GM18499 (cell line): ENCODE results near the gene MSL1.

Experiments
- ATAC-seq: cut with Tn5 transposase; IDR thresholded peaks from one replicate; pipeline ENCODE4 v1.9.1; 2021; ENCODE audit warnings: moderate number of reproducible peaks; ENCODE audit not compliant: insufficient read depth, unreplicated experiment

MSL1 gene

DNA sequence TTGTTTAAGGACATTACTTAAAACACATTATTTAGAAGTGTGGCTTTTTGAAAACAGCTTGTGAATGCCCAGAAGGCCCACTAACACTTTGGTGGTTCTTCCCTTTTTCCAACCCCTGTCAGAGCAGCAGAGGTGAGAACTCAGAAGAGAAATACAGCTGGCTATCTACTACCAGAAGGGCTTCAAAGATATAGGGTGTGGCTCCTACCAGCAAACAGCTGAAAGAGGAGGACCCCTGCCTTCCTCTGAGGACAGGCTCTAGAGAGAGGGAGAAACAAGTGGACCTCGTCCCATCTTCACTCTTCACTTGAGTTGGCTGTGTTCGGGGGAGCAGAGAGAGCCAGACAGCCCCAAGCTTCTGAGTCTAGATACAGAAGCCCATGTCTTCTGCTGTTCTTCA lies 48.6 kb downstream of the MSL1 start:
- ATAC-seq = no peak

DNA sequence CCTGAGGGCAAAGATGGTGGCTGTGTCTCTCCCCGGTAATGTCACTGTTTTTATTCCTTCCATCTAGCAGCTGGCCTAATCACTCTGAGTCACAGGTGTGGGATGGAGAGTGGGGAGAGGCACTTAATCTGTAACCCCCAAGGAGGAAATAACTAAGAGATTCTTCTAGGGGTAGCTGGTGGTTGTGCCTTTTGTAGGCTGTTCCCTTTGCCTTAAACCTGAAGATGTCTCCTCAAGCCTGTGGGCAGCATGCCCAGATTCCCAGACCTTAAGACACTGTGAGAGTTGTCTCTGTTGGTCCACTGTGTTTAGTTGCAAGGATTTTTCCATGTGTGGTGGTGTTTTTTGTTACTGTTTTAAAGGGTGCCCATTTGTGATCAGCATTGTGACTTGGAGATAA lies 50.0 kb downstream of the MSL1 start:
- ATAC-seq = no peak

DNA sequence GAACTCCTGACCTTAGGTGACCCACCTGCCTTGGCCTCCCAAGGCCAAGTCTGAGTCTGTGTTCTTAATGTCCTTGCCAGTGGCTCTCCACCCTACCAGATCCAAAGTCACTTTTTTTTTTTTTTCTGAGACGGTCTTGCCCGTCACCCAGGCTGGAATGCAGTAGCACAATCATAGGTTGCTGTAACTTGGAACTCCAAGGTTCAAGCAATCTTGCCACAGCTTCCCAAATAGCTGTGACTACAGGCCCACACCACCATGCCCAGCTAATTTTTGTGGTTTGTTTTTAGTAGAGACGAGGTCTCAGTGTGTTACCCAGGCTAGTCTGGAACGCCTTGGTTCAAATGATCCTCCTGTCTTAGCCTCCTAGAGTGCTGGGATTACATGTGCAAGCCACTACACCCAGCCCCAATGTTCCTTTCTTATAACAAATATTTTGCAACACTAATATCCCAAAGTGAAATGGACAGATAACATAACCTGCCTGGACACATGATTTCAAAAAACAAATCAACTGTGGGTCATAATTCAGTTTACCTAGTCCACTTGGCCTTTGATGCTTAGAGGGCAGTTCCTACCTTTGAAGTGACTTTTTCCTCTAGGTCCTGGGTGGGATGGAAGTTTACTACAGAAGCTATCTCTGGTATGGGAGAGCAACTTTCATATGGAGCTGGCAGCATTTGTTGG lies 51.5 kb downstream of the MSL1 start:
- ATAC-seq = no peak

DNA sequence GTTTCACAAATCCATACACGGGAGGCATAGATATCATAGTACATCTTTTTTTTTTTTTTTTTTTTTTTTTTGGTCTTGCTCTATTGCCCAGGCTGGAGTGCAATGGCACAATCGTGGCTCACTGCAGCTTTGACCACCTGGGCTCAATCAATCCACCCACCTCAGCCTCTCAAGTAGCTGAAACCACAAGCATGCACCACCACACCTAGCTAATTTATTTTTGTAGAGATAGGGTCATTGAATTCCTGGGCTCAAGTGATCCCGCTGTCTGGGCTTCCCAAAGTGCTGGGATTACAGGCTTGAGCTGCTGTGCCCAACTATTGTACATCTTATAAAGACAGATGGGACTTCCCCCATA lies 52.0 kb downstream of the MSL1 start:
- ATAC-seq = no peak

DNA sequence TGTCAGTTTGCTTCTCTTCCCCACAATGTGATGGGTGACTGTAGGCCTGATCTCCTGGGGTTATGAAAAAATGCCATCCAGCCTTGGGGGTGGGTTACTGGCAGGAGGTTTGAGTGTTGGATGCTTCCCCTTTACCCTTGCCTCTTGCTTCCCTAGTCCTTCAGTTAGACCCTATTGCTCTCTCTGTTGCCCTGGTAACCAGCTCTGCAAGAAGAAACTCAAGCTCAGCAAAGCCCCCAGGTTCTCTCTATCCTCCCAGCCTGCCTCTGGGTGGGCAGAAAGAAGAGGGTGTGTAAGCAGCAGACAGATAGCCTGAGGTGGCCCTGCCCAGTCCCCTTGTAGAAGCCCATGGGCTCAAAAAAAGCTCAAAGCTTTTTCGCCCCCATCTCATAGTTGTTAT lies 52.7 kb downstream of the MSL1 start:
- no peak for ATAC-seq

DNA sequence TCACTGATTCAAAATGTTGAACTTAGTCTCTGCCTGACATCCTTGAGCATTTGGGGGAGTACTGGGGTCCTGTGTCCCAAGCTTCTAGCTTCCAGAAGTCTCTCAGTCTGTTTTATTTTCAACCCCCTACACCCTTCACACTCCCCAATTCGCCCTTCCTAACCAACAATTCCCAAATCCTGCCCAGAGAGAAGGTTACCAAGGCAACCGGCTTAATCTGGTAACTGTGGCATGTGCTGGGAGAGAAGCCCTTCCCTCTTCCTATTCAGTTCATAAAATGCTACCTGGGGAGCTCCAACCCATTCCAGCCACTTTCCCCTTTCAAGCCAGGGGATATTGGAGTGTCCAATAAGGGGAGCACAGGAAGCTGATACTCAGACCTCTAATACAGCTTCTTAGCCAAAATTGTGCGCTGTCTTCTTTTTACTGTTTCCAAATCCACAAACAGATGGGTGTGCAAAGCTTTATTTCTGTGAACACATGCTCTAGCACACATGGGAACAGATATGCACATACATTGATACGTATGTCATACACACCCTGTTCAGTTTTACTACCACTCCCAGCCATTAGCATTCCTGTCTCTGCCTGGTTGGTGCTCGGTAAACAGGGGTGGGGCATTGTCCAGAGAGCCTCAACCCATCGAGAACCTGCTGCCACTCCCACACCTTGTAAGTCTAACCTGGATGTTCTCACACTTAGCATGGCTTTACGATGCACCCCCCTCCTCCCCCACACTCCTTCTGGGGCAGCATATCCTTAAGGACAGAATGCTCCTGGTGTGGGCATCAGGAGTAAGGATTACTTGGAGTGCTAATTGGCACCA lies 54.4 kb downstream of the MSL1 start:
- no peak for ATAC-seq

DNA sequence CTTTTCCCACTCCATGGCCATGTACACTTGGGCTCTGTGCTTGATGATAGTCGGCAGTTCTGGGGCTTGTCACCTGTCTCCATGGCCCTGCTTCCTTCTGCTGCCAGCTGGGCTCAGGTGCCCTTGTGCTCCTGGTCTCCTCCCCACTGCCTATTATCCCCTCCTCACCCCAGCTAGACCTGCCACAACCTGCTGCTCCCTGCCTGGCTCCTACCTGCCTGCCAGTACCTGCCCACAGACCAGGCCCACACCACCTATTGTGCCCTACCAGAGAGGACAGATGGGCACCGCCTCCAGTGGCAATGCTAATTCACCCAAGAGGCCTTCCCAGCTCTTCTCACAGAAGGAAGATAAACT lies 55.0 kb downstream of the MSL1 start:
- ATAC-seq = no peak

DNA sequence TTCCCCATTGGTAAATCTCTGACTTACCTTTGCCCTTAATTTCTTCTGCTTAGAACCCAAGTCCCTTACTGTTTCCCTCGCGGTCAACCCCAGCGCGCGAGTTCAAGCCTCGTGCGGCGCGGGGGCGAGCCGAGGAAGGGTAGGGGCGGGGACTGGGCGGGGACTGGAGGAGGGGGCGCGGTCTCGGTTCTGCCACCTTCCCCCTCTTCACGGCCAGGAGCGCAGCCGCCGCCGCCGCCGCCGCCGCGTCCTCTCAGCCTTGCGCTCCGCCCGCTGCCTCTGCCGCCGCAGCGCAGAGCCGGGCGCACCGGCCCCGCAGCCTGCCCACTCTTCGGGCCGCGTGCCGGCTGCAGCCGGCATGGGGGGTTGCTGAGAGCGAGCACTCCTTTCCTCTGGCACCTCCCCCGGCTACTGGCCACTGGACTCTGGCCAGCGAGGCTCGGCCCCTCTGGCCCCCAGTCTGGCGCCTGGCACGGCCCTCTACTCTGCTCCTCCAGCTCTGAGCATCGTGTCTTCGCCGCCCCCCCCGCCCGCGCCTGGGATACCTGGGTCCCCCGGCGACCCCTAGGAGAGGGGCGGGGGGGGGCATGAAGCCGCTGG lies 55.6 kb downstream of the MSL1 start, which contains the start of gene RAPGEFL1:
Gene RAPGEFL1, plus strand, starts transcription at position 196 of the 600 bp plus-strand sequence. Its CDS starts 392 bp downstream, at position 588.
- ATAC-seq = no peak

DNA sequence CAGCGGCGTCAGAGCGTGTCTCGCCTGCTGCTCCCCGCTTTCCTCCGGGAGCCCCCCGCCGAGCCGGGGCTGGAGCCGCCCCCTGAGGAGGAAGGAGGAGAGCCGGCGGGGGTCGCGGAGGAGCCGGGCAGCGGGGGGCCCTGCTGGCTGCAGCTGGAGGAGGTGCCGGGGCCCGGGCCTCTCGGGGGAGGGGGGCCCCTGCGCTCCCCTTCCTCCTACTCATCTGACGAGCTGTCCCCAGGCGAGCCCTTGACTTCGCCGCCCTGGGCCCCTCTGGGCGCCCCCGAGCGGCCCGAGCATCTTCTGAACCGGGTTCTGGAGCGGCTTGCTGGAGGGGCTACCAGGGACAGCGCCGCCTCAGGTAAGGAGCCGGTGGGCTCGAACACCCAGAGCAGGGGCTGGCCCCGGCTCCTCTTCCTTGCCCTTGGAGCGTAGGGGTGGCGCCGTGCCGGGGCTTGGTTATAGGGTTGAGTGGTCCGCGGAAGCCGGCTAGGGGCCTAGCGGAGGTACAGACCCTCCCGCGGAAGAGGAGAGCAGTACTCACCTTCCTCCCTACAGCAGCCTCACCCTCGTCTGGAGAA lies 56.3 kb downstream of the MSL1 start:
- ATAC-seq = no peak

DNA sequence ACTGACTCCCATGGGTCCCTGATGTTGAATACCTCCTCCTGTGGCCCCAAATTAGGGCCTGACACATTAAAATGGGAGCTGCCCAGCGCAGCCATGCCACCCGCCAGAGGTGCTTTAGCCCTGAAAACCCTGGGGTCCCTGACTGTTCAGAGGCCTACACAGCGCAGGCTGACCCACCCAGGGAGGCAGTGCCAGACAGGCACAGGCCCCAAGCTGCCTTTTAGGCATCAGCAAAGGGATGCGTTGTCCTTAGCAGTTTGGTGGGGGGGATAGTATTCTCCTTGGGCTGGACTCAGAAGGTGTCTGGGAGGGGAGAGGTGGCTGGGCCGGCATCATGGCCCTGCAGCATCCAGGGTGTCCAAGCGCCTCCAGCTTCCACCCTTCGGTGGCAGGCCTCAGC lies 56.9 kb downstream of the MSL1 start:
- ATAC-seq = no peak

DNA sequence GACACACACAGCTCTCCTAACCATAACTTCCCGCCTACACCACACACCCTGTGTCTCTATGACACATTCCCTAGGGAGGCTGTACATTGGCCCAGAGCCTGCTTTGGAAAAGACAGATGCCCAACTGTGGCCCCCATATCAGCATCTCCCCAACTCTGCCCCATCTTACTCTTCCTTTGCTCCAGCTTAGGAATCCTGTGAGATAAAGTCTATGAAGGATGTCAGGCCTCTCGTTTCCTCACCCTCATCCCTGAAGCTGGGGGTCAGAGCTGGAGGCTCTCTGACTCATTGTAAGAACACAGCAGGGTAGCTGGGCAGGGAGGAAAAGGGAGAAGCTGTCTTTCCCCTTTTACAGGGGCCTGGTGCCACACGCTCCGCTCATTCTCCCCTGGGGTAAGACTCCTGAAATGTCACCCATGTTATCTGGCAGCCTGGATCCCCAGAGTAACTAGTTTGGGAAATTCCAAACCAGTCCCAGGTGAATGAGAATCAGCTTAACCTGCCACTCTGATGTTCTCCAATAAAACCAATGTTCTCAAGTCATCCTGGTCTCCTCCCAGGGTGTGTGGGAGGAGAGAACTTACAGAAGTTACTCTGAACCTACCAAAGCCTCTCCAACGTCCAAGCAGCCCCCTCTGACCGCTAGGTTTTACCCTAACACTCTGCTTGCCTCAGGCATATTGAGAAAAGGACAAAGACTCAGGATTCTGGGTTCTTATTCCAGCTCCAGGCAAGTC lies 58.3 kb downstream of the MSL1 start:
- no peak for ATAC-seq

DNA sequence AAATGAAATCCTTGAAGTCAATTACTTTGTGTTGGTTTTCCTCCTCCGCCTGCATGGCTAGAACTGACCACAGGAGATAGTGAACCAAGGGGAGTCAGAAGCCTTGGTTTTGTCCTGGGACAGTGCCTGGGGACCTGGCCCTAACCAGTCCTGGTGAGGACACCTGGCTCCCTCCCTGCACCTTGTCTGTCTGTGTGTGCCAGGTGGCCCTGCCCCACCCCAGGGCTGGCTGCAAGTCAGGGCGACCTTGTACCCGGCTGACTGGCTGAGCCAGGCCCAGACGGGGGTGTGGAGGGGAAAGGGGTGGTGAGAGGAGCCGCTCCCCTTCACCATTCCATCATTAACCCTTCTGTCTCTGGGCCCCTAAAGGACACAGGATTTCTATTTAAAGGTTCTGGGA lies 58.9 kb downstream of the MSL1 start:
- ATAC-seq = no peak

DNA sequence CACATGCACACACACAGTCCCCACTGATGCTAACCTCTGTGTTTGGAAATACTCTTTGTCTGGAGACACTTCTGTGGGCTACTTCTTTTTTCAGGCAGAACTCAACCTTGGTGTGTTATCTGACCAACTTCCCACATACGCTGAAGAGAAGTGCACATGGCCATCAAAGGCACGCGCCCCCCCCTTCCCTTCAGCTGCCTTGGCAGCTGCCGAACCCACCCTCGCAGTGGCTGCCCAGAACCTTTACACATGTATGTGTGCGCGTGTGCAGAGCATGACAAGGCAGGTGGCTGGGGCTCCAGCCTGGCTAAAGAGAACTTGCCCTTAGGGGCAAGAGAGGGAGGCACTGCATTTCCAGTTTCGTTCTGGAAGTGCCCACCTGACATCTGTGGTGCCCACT lies 59.4 kb downstream of the MSL1 start:
- no peak for ATAC-seq

DNA sequence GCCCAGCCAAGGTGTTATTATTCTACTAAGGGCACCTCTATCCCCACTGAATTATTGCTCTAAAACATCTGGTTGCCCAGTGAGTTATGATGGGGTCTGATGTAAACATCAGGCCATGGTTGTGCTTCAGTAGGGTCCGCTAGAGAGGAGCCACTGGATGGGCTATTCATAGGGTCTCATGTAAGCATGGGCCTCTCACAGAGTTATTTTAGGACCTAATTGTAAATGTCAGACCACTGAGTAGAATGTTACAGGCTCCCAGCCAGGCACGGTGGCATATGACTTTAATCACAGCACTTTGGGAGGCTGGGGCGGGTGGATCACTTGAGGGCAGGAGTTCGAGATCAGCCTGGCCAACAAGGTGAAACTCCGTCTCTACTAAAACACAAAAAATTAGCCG lies 60.8 kb downstream of the MSL1 start:
- ATAC-seq = no peak
